GM13976 (cell line): Measurements from ENCODE around the gene PLCH1.
"Not testable (repeated sequence)": the region's sequence is repeated elsewhere in the genome, so short reads cannot be mapped to it uniquely, and the experiment has no call there.

Experiments used
- DNase-seq: peaks from one replicate; pipeline ENCODE4 v3.0.0; 2012; ENCODE audit warnings: low spot score
- in situ Hi-C: fragments of 300-500 bp; cut with MboI; formaldehyde crosslinking; loops from one replicate; pipeline ENCODE4 v1.12.0; 2022; ENCODE audit warnings: low sequenced_read_pairs, mixed read lengths, inconsistent platforms; ENCODE audit not compliant: unreplicated experiment
- TF ChIP-seq, protein P1 (sequence below): IDR thresholded peaks from 2 replicates; pipeline ENCODE4 v1.5.1; 2012; ENCODE audit warnings: borderline replicate concordance, mild to moderate bottlenecking; ENCODE audit not compliant: insufficient read depth; ENCODE audit errors: extremely low read depth, missing control alignments, control extremely low read depth

PLCH1 gene

DNA sequence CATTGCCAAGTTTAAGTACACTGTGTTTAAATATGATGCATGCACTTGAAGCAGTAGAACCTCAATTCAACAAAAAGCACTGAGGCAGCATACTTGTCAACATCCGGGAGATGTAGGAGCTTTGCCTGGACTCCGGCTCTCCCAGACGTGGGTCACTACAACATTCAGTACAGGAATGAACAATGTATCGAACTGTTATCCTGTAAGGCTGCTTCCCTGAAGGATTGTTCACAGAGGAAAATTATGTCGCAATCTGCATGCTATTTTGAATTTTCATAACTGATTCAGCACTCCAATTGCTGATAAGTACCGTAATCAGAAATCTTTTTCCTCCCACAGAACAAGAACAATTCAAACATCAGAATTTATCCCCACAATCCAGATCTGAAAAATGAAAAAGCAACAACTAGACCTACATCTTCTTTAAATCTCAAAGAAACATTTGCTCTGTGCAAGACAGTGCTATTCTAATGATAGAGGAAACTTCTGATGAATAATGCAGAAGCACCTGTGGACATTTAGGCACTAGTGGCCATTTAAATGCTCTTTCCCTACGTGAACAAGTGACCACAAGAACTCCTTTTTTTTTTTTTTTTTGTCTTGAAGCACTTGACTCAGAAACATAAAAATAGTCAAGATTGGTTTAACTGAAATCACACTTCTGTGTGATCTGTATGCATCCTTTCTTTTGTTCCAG is 113.4 kb downstream of the PLCH1 start:
- DNase-seq, result no peak
- in situ Hi-C loops, result no loop called here
- TF ChIP-seq, protein P1, sequence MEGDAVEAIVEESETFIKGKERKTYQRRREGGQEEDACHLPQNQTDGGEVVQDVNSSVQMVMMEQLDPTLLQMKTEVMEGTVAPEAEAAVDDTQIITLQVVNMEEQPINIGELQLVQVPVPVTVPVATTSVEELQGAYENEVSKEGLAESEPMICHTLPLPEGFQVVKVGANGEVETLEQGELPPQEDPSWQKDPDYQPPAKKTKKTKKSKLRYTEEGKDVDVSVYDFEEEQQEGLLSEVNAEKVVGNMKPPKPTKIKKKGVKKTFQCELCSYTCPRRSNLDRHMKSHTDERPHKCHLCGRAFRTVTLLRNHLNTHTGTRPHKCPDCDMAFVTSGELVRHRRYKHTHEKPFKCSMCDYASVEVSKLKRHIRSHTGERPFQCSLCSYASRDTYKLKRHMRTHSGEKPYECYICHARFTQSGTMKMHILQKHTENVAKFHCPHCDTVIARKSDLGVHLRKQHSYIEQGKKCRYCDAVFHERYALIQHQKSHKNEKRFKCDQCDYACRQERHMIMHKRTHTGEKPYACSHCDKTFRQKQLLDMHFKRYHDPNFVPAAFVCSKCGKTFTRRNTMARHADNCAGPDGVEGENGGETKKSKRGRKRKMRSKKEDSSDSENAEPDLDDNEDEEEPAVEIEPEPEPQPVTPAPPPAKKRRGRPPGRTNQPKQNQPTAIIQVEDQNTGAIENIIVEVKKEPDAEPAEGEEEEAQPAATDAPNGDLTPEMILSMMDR, result no peak

DNA sequence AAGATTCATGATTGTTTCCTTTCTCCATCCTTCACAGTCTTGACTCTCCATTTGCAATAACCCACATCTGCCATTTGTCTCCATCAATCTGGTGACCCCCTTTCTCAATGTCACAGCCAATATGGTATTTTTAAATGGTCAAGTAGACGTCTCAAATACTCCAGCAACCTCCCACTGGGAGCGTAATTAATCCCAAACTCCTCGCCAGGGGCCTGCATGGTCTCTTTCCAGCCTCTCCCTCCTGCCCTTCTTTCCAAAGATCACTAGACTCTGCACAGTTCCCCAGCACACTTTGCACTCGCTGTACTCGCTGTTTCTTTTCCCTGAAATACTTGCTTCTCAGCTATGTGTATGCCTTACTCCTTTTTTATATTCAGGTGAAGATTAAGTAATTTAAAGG is 115.3 kb downstream of the PLCH1 start:
- in situ Hi-C loops, result no loop called here
- no peak for DNase-seq
- TF ChIP-seq, protein P1, result no peak

DNA sequence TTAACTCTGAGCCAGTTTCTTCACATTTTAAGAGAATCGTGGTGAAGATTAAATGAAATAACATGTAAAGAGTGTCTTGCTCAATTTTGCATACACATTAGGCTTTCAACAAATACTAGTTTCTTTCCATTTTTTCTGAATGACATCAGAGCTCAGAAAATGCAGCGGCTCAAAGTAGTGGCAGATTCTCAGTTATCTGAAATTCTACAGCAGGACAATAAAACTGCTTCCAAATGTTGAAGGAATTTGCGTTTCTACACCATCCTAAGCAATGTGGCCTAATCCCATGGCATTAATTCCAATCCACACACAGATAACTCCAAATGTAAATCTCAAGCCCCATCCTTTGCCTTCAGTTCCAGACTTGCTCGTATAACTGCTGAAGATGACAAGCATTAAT is 115.8 kb downstream of the PLCH1 start:
- TF ChIP-seq, protein P1, result no peak
- in situ Hi-C loops, result no loop called here
- DNase-seq, result no peak

DNA sequence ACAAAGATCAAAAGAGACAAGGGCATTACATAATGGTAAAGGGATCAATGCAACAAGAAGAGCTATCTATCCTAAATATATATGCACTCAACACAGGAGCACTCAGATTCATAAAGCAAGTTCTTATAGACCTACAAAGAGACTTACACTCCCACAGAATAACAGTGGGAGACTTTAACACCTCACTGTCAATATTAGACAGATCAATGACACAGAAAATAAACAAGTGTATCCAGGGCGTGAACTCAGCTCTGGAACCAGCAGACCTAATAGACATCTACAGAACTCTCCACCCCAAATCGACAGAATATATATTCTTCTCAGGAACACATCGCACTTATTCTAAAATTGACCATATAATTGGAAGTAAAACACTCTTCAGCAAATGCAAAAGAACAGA is 122.2 kb downstream of the PLCH1 start:
- DNase-seq, in situ Hi-C loops: not testable (repeated sequence)

DNA sequence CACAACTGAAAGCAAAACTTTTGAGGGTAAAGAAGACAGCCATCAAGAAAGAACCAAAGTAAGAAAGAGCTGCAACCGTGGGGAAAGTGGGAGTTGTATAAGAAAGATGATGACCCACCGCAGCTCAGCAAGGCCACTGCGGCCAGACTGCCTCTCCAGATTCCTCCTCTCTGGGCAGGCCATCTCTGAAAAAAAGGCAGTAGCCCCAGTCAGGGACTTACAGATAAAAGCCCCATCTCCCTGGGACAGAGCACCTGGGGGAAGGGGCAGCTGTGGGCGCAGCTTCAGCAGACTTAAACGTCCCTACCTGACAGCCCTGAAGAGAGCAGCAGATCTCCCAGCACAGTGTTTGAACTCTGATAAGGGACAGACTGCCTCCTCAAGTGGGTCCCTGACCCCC is 124.3 kb downstream of the PLCH1 start:
- DNase-seq, in situ Hi-C loops: not testable (repeated sequence)

DNA sequence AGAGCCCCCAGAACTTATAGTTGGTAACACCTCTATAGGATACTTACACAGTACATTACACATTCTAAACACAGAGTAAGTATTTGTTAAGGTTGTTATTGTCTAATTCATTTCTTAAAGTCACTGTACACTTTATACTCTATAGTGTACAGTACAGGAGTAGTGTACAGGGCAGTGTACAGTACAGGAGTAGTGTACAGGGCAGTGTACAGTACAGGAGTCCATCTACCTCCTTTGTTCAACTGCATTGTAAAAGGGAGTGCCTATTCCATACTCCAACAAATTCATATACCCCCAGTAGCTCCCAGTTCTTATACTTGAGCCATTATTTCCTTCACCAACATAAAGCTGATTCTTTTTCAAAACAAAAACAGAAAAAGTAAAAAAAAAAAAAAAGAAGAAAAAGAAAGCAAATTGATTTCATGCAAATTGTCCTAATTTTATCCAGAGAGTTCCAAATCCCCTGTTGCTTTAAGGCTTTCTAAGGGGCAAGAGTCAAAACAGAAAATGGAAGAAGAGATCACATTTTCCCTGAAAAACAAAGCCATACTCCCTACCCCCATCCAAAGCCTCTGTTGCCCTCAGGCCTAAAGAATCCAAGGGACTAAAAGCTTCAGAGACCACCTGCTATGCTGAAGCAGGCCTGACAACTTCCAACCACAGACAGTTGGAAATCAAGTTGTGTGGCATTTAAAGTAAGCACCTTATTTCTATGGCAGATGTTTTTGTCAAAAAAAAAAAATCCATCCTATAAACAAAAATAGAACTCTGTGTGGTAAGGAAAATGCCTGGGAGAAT is 125.6 kb downstream of the PLCH1 start:
- TF ChIP-seq, protein P1, result no peak
- DNase-seq, result no peak
- in situ Hi-C loops, result no loop called here

DNA sequence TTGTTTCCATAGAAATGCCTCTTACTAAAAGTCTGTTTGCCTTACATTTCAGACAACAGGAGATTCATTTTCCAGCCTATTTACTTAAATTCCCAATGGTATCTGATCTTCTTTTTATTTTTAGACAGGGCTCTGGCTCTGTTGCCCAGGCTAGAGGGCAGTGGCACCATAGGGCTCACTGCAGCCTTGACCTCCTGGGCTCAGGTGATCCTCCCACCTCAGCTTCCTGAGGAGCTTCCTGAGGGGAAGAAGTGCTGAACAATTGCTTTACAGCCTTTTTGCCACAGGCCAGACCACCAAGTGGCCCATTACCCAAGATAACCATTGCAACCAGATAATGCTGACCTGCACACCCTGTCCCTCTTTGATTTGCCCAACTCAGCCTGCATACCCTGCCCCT is 126.3 kb downstream of the PLCH1 start:
- no peak for DNase-seq
- in situ Hi-C loops, result no loop called here
- TF ChIP-seq, protein P1, result no peak
